Mesothelial cell of epicardium (in vitro differentiated cells): ENCODE data around the gene XPO5. TPM values are rescaled to one million over a fixed set of nuclear protein-coding genes. Genes with fewer than 3 reads are reported as not detected.
"Not testable (repeated sequence)": the region's sequence is repeated elsewhere in the genome, so short reads cannot be mapped to it uniquely, and the experiment has no call there.

Experiments
- DNase-seq, 2 experiments: peaks; one replicate each; pipeline ENCODE4 v3.0.0; 2021; ENCODE audit warnings: low spot score in 2 of 2; ENCODE audit not compliant: unreplicated experiment in 2 of 2
- H3K27ac Mint-ChIP-seq: 2 replicates; pipeline ENCODE4 v1.8.0; 2021; ENCODE audit warnings: mixed read lengths
- H3K27me3 Mint-ChIP-seq: 2 replicates; pipeline ENCODE4 v1.8.0; 2021; ENCODE audit warnings: low read depth, mixed read lengths
- H3K36me3 Mint-ChIP-seq: 2 replicates; pipeline ENCODE4 v1.8.0; 2021; ENCODE audit warnings: mixed read lengths
- H3K4me1 Mint-ChIP-seq: 2 replicates; pipeline ENCODE4 v1.8.0; 2021; ENCODE audit warnings: mixed read lengths
- H3K4me3 Mint-ChIP-seq: 2 replicates; pipeline ENCODE4 v1.8.0; 2021; ENCODE audit warnings: mild to moderate bottlenecking, moderate library complexity, mixed read lengths
- H3K9me3 Mint-ChIP-seq: 2 replicates; pipeline ENCODE4 v1.8.0; 2021; ENCODE audit warnings: mixed read lengths
- total RNA-seq: library from RNA; stranded (reverse); gene quantifications from 3 replicates; pipeline ENCODE4 v1.2.1, GENCODE V29; 2021
- TF ChIP-seq, protein P1 (sequence below): fragments of 200-600 bp; sonication (generic); IDR thresholded peaks from one replicate; pipeline ENCODE4 v1.5.0; 2021; ENCODE audit warnings: antibody characterized with exemption; ENCODE audit not compliant: unreplicated experiment

XPO5 gene
- total RNA-seq, 1 donor from 2014 or later = 58.1 TPM

DNA sequence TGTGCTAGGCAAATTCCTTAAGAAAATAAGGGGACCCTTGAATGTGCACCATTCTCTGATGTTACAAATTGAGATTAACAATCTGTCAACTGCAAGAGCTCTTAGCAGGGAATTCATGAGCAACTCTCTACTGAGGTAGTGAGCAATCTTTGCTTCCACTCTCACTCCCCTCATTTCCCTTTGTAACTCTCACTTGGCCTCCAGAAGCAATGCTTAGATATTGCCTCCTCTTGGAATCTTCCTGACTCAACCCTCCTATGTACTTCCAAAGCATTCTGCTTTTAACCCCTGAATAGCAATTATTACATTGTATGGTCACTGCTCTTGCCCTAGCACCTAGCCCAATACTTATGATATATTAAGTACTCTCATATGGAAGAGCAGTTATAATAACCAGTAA lies 16.5 kb downstream of the XPO5 start:
- Mint-ChIP-seq H3K27me3 (no peaks in the 10 kb centered on the region), H3K36me3 (peaks cover 38% of the 10 kb centered on the region), H3K4me3 (no peak overlapping the region), H3K4me1 (no peaks in the 10 kb centered on the region), H3K27ac (no peak overlapping the region), H3K9me3 (no peaks in the 10 kb centered on the region)
- TF ChIP-seq, protein P1, sequence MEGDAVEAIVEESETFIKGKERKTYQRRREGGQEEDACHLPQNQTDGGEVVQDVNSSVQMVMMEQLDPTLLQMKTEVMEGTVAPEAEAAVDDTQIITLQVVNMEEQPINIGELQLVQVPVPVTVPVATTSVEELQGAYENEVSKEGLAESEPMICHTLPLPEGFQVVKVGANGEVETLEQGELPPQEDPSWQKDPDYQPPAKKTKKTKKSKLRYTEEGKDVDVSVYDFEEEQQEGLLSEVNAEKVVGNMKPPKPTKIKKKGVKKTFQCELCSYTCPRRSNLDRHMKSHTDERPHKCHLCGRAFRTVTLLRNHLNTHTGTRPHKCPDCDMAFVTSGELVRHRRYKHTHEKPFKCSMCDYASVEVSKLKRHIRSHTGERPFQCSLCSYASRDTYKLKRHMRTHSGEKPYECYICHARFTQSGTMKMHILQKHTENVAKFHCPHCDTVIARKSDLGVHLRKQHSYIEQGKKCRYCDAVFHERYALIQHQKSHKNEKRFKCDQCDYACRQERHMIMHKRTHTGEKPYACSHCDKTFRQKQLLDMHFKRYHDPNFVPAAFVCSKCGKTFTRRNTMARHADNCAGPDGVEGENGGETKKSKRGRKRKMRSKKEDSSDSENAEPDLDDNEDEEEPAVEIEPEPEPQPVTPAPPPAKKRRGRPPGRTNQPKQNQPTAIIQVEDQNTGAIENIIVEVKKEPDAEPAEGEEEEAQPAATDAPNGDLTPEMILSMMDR = no peak
- DNase-seq = no peak

DNA sequence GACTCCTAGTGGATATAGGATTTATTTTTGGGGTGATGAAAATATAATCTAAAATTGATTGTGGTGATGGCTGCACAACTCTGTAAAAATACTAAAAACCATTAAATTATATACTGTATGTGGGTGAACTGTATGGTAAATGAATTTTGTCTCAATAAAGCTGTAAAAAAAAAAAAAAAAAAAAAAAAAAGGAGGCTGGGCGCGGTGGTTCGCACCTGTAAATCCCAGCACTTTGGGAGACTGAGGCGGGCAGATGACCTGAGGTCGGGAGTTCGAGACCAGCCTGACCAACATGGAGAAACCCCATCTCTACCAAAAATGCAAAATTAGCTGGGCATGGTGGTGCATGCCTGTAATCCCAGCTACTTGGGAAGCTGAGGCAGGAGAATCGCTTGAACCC lies 18.2 kb downstream of the XPO5 start:
- not testable (repeated sequence) for H3K4me1 Mint-ChIP-seq, H3K27me3 Mint-ChIP-seq, H3K27ac Mint-ChIP-seq, H3K4me3 Mint-ChIP-seq, H3K9me3 Mint-ChIP-seq, DNase-seq
- H3K36me3 Mint-ChIP-seq = peaks cover 48% of the 10 kb centered on the region

DNA sequence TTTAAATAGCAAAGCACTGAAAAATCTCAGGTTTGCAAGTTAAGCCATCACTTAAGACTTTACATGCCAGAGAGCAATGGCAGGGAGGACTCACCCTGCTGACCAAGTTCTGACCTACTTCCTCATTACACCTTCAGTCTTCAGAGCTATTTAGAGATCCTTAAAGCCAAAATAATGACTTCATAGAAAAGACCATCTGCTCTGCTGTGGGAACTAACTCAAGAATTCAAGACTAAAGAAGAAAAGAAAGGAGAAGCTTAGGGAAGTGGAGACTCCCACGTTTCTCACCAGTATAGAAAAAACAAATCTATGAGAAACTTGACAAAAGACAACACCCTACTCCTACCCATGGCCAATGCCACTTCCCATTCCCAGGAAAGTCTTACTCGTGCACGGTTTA lies 28.6 kb downstream of the XPO5 start:
- TF ChIP-seq, protein P1 = no peak
- Mint-ChIP-seq H3K27ac (no peak overlapping the region), H3K9me3 (no peaks in the 10 kb centered on the region), H3K4me1 (no peaks in the 10 kb centered on the region), H3K27me3 (no peaks in the 10 kb centered on the region), H3K36me3 (peaks cover 41% of the 10 kb centered on the region), H3K4me3 (no peak overlapping the region)
- DNase-seq = no peak

DNA sequence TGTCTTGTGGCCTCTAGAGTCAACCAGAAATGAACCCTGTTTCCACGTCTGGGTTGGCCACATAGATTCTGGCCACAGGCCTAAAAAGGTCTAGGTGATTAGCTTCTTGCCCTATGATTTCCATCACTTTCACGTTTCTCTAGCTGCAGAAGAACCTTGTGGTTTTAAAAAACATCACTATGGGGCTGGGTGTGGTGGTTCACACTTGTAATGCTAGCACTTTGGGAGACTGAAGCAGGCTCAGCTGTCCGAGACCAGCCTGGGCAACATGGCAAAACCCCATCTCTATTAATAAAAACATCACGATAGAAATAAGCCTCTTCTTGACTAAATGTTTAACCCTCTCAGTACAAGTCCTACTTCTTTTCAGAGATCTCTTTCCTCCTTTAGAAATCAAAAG lies 31.4 kb downstream of the XPO5 start:
- H3K9me3 Mint-ChIP-seq = no peaks in the 10 kb centered on the region
- DNase-seq = no peak
- TF ChIP-seq, protein P1 = no peak
- H3K27ac Mint-ChIP-seq = no peak overlapping the region
- H3K27me3 Mint-ChIP-seq = no peaks in the 10 kb centered on the region
- H3K4me3 Mint-ChIP-seq = no peak overlapping the region
- no peaks in the 10 kb centered on the region for H3K4me1 Mint-ChIP-seq
- H3K36me3 Mint-ChIP-seq = peaks cover 42% of the 10 kb centered on the region

DNA sequence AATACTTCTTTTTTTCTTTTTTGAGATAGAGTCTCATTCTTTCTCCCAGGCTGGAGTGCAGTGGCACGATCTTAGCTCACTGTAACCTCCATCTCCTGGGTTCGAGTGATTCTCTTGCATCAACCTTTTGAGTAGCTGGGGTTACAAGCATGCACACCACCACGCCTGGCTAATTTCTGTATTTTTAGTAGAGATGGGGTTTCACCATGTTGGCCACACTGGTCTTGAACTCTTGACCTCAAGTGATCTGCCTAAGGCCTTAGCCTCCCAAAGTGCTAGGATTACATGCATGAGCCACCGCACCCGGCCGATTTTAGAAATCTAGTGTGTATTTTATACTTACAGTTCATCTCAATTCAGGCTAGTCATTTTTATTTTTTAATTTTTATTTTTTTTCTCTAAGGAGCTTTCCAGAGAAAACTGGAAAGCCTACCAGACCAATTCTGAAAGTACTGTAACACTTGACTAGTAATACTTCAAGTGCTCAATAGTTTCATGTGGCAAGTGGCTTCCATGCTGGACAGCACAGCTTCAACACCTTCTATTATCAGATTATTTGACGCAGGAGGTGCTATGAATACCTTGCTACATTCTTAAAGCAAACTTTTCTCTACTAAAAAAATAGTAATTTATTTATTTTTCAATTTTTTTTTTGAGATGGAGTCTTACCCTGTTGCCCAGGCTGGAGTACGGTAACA lies 33.9 kb downstream of the XPO5 start:
- TF ChIP-seq, protein P1 = no peak
- Mint-ChIP-seq H3K36me3 (peaks cover 43% of the 10 kb centered on the region), H3K27ac (no peak overlapping the region), H3K4me1 (no peaks in the 10 kb centered on the region), H3K9me3 (no peaks in the 10 kb centered on the region), H3K4me3 (no peak overlapping the region), H3K27me3 (no peaks in the 10 kb centered on the region)
- DNase-seq = no peak

DNA sequence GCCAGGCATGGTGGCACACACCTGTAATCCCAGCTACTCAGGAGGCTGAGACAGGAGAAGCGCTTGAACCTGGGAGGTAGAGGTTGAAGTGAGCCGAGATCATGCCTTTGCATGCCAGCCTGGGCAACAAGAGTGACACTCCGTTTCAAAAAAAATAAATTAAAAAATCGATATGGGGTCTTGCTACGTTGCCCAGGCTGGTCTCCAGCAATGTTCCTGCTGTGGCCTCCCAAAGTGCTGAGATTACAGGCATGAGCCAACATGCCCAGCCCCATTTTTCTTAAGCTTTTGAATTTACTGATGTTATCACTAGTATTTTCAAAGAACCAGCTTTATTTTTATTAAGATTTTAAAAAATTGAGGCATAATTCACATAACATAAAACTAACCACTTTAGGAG lies 35.3 kb downstream of the XPO5 start:
- Mint-ChIP-seq H3K9me3 (no peaks in the 10 kb centered on the region), H3K27me3 (no peaks in the 10 kb centered on the region), H3K27ac (no peak overlapping the region), H3K4me3 (no peak overlapping the region), H3K36me3 (peaks cover 34% of the 10 kb centered on the region), H3K4me1 (no peaks in the 10 kb centered on the region)
- TF ChIP-seq, protein P1 = no peak
- DNase-seq = no peak

DNA sequence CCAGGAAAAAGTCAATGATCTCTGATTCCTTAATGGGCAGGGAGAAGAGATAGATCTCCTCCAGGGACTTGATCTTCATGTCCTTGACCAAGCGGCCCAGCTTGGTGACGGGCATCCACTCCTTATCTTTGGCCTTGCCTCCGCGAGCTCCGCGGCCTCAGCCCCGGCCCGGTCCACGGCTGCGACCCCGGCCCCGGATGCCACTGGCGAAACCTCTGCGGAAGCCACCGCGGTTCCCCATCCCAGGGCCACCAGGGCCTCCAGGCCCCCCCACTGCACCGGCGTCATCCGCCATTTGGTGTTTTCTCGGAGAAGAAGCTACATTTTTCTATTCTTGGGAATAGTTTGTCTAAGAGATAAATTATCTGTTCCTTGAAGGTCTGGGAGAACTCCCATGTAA lies 36.4 kb downstream of the XPO5 start:
- not testable (repeated sequence) for H3K27me3 Mint-ChIP-seq, H3K4me1 Mint-ChIP-seq, H3K4me3 Mint-ChIP-seq, DNase-seq, H3K27ac Mint-ChIP-seq, H3K9me3 Mint-ChIP-seq
- peaks cover 33% of the 10 kb centered on the region for H3K36me3 Mint-ChIP-seq

DNA sequence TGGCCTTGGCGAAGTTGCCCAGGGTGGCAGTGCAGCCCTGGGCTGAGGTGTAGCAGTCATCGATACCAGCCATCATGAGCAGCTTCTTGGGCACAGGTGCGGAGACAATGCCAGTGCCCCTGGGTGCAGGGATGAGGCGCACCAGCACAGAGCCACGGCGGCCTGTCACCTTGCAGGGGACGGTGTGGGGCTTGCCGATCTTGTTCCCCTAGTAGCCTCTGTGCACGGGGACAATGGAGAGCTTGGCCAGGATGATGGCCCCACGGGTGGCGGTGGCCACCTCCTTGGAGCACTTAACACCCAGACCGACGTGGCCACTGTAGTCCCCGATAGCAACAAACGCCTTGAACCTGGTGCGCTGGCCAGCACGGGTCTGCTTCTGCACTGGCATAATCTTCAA lies 36.9 kb downstream of the XPO5 start:
- not testable (repeated sequence) for H3K4me3 Mint-ChIP-seq, H3K9me3 Mint-ChIP-seq

More for the DNA sequence above, 36.9 kb downstream of the XPO5 start:
- not testable (repeated sequence) for H3K27me3 Mint-ChIP-seq, H3K4me1 Mint-ChIP-seq, DNase-seq, H3K27ac Mint-ChIP-seq
- peaks cover 31% of the 10 kb centered on the region for H3K36me3 Mint-ChIP-seq
